ENCODE measurements around the gene TANGO6. TPM values are rescaled to one million over a fixed set of nuclear protein-coding genes. Genes with fewer than 3 reads are reported as not detected.

TANGO6 gene
- total and polyA plus RNA-seq, 10 of the 15 experiments (the other 5 are each of a cell fraction or from before 2014, with no cell fraction given), result 1.1 to 20.6 (median 11.0) TPM

GRCh38 chr16:69035375-69035774, 192.0 kb downstream of the TANGO6 start:
- no TSS peak for BruUV-seq (replicated peaks)
- no peak overlapping the region for H3K4me2 ChIP-seq (ENCODE audit: control insufficient read depth, insufficient read depth)
- H3K27ac ChIP-seq (ENCODE audit: control insufficient read depth, insufficient read depth), result no peak overlapping the region
- ChIA-PET SMC1A (ENCODE audit: uncharacterized antibody, unreplicated experiment) (no interaction called here), POLR2A (interaction anchor here (0.6 kb wide), 1 partner anchor 213 kb away, joined by 8 read pairs; no protein-coding TSS in a partner anchor), CTCF (no interaction called here), RAD21 (ENCODE audit: unreplicated experiment) (no interaction called here)
- no peak overlapping the region for H3K4me3 ChIP-seq
- H3K79me2 ChIP-seq (ENCODE audit: control insufficient read depth, insufficient read depth, low read length), result no peaks in the 10 kb centered on the region
- H2AFZ ChIP-seq (ENCODE audit: control insufficient read depth, low read depth, low read length), result no peak overlapping the region
- in situ Hi-C loops (cut with MboI), result no loop called here
- no peaks in the 10 kb centered on the region for H3K27me3 ChIP-seq (replicated peaks in 1 of 2; ENCODE audit: control insufficient read depth in 2 of 2, insufficient read depth in 2 of 2, low read length in 1 of 2)
- H3K4me1 ChIP-seq (ENCODE audit: control insufficient read depth, insufficient read depth, low read length), result no peaks in the 10 kb centered on the region
- TF ChIP-seq SREBF1 (IDR thresholded peaks at IDR 0.05; ENCODE audit: low read length) (no peak), FOXK2 (IDR thresholded peaks at IDR 0.05) (no peak), TCF3 (IDR thresholded peaks at IDR 0.05; ENCODE audit: borderline replicate concordance, insufficient read depth, low read depth, low read length) (no peak), POU2F2 (IDR thresholded peaks at IDR 0.05; ENCODE audit: borderline replicate concordance, low read depth, low read length) (no peak), YBX1 (IDR thresholded peaks at IDR 0.05) (no peak), CBX3 (IDR thresholded peaks at IDR 0.05; ENCODE audit: borderline replicate concordance, low read depth) (no peak), POLR2AphosphoS5 (IDR thresholded peaks at IDR 0.05; ENCODE audit: low read length) (no peak), PRDM15 (CRISPR knock-in tag; IDR thresholded peaks at IDR 0.05) (no peak)
- H3K36me3 ChIP-seq (ENCODE audit: control insufficient read depth in 2 of 2, insufficient read depth in 2 of 2, low read length in 1 of 2), result no peaks in the 10 kb centered on the region; a peak in 2 of 4 replicates
- no peaks in the 10 kb centered on the region for H3K9me3 ChIP-seq (replicated peaks; ENCODE audit: control insufficient read depth, insufficient read depth, low read length)
- FAIRE-seq (no peak), DNase-seq (ENCODE audit: low read depth, low spot score) (no peak), ATAC-seq (no peak)
- intact Hi-C loops (cut with micrococcal nuclease; ENCODE audit: unreplicated experiment), result no loop called here
- H3K9ac ChIP-seq (ENCODE audit: control insufficient read depth, insufficient read depth, low read length), result no peak overlapping the region
- H4K20me1 ChIP-seq (ENCODE audit: control insufficient read depth, insufficient read depth), result no peaks in the 10 kb centered on the region
